Measurements from ENCODE around the gene ATF3. TPM values are rescaled to one million over a fixed set of nuclear protein-coding genes. Genes with fewer than 3 reads are reported as not detected.

Gene ATF3
- total RNA-seq, 1 donor, result 20.3 TPM

- TF ChIP-seq CTCF (IDR thresholded peaks at IDR 0.05; ENCODE audit: insufficient read depth, low read depth, low read length), result no peak
- no peak for DNase-seq (ENCODE audit: low read depth)
- H3K4me3 ChIP-seq (ENCODE audit: low read depth, low read length), result no peak overlapping the region
These were observed 10.1 kb downstream of the ATF3 start for GRCh38 chr1:212618466-212619210.

- no peak for TF ChIP-seq CTCF (IDR thresholded peaks at IDR 0.05; ENCODE audit: insufficient read depth, low read depth, low read length)
- no peak for DNase-seq (ENCODE audit: low read depth)
- no peak overlapping the region for H3K4me3 ChIP-seq (ENCODE audit: low read depth, low read length)
These were observed 11.7 kb downstream of the ATF3 start for GRCh38 chr1:212620293-212620692.

GRCh38 chr1:212621043-212621948 lies 12.7 kb downstream of the ATF3 start:
- DNase-seq (ENCODE audit: low read depth), result no peak
- TF ChIP-seq CTCF (IDR thresholded peaks at IDR 0.05; ENCODE audit: insufficient read depth, low read depth, low read length), result no peak
- no peak overlapping the region for H3K4me3 ChIP-seq (ENCODE audit: low read depth, low read length)

GRCh38 chr1:212621949-212622305 lies 13.4 kb downstream of the ATF3 start:
- H3K4me3 ChIP-seq (ENCODE audit: low read depth, low read length), result no peak overlapping the region
- no peak for DNase-seq (ENCODE audit: low read depth)
- no peak for TF ChIP-seq CTCF (IDR thresholded peaks at IDR 0.05; ENCODE audit: insufficient read depth, low read depth, low read length)

GRCh38 chr1:212622467-212622866 lies 13.9 kb downstream of the ATF3 start:
- no peak overlapping the region for H3K4me3 ChIP-seq (ENCODE audit: low read depth, low read length)
- no peak for TF ChIP-seq CTCF (IDR thresholded peaks at IDR 0.05; ENCODE audit: insufficient read depth, low read depth, low read length)
- DNase-seq (ENCODE audit: low read depth), result no peak

GRCh38 chr1:212622906-212623305 lies 14.3 kb downstream of the ATF3 start:
- no peak for DNase-seq (ENCODE audit: low read depth)
- TF ChIP-seq CTCF (IDR thresholded peaks at IDR 0.05; ENCODE audit: insufficient read depth, low read depth, low read length), result no peak
- H3K4me3 ChIP-seq (ENCODE audit: low read depth, low read length), result no peak overlapping the region
